SHP77 treated with DMSO at 0.1 percent for 48 hours (cell line): ENCODE results near the gene BNIP1.

Experiments used
- DNase-seq: peaks from one replicate; lab custom pipeline; 2025; lab: John Stamatoyannopoulos, UW

Gene BNIP1

DNA sequence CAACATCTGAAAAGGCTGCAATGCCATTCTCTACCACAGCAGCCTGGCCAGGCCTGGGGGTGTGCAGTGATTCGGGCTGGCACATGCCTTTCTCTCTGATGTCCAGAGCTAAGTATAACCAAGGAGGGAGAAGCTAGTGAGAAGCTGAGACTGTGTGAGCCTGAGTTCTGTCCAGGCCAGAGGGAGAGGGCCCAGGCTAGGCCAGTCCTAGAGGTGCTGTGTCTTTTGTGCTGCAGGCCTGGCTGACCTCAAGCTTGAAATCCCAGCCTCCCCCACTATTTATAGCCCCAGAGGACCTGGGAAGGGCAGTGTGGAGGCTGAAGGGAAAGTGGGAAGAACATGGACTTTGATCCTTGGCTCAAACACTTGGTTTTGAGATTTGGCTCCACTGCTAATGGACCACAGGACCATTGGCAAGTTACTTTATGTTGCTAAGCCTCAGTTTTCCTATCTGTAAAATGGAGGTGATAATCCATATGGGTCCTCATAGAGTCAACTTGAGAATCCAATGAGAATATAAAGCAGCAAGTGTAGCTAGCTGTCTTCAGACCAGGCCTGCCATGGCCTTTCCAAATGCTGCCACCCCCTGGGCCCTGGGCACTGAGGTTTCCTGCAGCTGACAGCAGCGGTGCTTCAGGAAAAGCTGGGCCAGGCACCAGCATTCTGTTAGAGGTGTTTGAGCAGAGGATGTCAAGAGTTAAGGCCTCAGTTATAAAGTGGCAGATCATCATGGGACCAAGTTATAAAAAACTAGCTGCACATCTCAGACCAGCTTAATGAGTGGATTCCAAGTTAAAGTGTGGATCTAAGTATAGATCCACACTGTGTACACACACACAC, 21.1 kb downstream of the BNIP1 start:
- no peak for DNase-seq

DNA sequence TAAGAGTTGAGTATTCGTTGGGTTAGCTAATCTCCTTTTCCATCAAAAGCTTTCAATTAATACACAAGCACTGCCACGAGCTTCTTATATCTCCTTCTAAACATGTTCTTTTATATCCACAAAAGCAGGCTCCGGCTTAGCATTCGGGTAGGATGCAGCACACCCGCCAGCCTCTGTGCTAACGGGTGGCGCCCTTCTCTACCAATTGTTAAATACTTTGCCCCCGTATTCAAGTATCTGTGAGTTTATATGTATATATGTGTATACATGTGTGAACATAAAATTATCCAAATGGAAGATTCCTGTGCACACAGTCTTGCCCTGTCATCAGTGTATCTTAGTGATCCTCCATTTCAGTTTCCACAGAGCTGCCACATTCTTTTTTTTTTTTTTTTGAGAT, 27.8 kb downstream of the BNIP1 start:
- no peak for DNase-seq

DNA sequence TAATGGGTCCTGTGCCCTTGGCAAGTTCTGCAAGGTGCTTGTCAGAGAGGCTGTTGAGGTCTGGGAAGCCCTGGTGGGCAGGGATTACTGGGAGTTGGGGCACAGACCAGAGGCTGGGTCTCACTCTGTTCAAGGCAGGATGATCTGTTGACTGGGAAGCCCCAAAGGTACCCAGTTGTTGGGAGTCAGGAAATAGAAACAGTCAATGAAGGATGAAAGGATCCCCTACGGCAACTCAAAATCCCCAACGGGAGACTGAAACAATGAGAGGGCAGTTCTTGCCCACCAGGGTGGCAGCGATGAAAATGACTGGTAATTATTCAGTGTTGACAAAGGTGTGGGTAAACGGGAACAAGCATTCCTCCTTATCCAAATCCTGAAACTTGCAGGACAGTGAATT, 31.2 kb downstream of the BNIP1 start:
- DNase-seq = no peak

DNA sequence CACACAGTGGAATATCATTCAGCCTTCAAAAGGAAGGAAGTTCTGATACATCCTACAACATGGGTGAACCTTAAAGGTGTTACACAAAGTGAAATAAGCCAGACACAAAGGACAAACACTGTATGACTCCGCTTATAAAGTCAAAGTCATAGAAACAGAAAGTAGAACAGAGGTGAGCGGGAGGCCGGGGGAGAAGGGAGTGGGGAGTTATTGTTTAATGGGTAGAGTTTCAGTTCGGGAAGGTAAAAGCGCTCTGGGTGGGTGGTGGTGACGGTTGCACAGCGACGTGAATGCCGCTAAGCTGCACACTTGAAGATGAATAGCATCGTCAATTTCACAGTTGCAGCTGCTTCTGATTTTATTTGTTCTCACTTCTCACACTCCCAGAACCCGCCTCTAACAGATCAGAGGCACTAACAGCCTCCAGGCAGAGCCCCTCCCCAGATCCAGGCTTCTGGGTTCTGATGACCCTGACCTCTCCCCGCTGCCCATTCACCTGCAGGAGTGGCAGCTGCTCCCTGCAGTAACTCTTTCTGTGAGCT, 34.1 kb downstream of the BNIP1 start:
- no peak for DNase-seq

DNA sequence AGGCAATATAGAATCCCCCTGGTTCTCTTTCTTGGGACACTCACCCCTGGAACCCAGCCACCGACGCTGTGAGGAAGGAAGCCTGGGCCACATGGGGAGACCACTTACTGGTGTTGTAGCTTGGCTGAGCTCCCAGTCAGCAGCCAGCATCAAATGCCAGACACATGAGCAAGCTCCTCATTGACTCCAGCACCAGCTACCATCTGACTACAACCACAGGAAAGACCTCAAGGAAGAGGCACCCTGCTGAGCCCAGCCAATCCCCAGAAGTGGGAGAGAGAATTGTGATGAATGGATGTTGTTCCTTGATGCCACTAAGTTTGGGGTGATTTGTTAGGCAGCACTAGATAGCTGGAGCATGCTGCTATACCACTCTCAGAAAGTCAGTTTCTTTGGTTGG, 36.0 kb downstream of the BNIP1 start:
- DNase-seq = no peak

DNA sequence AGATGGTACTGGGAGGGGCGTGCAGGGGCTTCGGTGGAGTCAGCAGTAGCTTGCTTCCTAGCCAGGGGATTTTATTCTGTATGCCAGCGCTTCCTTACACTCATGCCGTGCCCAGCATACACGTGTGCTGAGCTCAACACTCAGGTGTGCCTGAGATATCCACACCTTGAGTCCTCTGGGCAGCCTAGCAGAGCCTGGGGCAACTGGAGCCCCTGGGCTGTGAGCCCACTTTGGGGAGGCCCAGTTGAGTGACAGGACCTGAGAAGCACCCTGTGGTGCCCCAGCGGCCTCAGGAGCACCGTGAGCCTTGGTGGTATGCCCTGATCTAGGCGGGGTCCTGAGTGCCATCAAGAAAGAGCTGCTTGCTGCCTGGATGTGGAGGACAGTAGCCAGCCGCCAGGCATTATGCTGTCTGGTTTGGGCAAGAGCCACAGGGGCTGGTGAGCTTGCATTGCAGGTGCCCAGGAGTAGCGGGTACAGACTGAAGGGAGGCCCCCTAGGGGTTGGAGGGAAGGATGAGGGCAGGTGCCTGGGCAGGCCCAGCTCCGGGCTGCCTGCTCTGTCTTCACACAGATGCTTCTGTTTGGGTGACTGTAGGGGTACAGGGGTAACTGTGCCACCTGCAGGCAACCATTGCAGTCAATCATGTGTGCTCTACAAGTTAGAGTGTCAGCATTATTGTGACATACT, 42.9 kb downstream of the BNIP1 start:
- no peak for DNase-seq

DNA sequence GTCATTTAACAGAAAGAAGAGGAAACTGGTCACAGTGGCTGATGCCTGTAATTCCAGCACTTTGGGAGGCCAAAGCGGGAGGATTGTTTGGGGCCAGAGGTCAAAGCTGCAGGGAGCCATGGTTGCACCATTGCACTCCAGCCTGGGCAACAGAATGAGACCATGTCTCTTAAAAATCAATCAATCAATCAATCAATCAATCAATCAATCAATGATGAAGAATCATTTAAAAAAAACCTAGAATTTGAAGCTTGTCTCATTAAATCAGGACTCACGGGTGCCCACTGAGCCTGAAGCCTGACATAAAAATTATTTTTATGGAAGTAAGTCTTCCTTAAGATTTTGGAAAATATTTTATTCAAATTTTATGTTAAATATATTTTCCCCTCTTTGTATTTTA, 43.9 kb downstream of the BNIP1 start:
- DNase-seq = no peak

DNA sequence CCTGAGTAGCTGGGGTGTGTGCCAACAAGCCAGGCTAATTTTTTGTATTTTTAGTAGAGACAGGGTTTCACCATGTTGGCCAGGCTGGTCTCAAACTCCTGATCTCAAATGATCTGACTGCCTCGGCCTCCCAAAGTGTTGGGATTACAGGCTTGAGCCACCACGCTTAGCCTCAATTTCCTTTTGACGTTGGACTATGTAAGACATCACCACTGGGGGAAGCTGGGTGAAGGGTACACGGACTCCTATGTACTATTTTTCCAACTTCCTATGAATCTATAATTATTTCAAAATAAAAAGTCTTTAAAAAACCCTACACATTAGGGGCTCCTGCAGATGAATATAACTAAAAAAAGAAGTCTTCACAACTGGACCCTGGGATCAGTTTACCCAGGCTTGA, 46.7 kb downstream of the BNIP1 start:
- no peak for DNase-seq

DNA sequence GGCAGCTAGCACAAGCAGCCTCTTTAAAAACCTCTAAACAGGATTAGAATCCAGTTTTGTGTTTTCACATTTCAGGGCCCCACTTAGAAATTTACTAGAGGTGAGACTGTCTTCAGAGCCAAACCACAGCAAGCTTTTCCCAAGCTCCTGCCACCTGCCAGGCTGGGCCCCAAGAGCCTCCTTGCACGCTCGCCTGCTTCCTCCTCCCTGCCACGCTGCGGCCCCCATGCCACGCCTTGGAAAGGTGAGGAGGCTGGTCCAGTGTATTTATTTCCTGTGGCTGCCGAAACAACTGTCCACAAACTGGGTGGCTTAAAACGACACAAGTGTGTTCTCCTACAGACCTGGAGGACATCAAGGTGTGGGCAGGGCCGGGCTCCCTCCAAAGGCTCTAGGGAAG, 47.2 kb downstream of the BNIP1 start:
- no peak for DNase-seq

DNA sequence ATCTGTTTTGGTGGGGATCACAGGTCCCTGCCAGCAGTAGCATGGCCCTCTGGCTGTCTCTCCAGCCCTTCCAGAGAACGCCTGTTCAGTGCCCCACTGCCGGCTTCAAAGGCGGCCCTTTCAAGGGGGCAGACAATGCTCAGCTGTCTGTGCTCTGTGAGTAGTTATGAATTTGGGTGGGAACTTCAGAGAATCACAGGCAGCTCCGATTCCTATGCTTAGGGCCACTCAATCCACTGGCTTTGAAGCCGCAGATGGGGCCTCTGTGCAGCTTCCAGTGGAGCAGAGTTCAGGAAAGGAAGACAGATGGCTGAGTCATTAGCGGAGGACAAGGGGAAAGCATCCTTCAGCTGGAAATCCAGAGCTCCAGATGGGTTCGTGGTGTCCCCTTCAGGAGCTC, 48.2 kb downstream of the BNIP1 start:
- DNase-seq = no peak

DNA sequence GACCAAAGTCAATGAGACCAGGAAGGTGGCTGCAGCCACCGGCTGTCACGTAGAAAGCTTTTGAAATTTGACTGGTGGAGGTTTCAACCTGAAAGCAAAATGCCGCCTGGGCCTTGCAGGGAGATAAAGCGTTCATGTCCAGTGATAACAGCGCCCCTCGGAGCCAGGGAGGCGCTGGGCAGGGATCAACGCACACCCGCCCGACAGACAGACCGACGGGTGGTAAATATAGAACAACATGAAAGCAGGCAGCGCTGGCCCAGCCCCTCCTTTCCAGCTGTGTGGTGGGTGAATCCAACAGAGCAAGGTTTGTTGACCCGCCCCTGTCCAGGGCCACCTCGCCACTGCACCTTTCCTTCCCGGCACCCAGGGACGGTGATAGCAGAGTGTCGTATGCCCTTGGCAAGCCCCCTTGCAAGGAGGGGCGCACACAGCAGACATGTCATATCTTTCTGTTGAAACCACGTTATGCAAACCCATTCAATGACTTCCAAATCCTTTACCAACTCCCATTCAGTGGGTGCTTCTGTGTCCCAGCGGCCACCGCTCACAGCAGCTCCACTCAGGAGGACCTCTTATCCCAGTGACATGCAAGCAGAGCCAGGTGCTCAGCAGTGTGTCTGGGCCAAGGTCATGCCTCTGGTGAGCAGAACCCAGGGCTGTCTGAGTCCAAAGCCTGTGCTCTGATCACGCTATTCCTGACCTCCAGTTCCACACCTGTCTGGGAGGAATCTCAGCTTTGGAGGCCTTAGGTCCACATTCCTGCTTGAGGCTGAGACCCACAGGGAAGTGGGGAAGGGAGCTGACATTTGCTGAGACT, 52.0 kb downstream of the BNIP1 start:
- DNase-seq = no peak

DNA sequence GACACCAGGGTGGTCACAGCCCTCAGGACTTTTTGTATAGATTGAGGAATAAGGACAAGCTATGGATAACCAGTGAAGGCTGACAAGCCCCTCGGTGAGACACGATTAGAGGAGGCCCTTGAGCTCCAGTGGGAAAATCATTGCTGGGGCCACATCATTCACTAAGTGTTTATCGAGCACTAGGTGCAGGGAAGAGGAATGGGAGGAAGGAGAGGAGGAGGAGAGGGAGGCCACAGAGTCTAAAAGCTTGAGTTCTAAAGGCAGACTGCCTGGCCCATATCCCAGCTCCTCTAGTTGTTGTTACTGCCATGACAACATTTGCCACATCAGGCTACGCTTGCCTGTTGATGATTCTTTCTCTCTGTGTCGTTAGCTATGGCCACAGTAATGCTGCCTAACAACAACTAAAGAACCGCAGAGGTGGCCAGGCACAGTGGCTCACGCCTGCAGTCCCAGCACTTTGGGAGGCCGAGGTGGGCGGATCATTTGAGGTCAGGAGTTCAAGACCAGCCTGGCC, 53.1 kb downstream of the BNIP1 start:
- DNase-seq = no peak

DNA sequence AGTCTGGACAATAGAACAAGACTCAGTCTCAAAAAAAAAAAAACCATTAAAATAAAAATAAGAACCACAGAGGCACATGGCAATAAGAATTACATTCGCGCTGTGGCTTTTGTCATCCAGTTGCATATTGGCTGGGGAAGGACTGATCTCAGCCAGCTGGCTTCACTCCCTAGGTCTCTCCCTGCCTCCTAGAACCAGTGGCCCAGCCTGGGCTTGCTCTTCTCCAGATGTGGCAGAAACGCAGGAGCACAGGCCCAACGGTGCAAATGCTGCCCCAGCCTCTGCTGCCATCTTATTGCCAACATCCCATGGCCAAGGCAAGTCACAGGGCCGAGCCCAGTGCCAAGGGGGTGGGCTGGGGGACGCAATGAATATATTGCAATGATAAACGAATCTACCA, 53.7 kb downstream of the BNIP1 start:
- no peak for DNase-seq

DNA sequence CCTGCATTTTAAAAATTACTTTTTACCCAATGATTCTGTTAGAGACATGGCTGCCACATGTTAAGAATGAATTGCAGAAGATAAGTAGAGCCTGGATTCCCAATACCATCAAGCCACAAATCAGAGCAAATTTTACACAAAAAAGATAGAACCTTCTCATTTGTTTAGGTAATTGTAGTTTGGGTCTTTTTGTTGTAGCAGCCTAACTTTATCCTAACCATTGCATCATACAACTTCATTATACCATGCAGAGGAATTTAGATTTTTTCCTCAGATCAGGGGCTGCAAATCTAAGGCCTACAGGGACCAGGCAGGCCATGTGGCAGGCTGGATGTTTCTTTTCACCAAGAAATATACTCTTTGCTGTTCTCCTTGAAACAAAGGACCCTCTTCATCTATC, 56.0 kb downstream of the BNIP1 start:
- DNase-seq = no peak

DNA sequence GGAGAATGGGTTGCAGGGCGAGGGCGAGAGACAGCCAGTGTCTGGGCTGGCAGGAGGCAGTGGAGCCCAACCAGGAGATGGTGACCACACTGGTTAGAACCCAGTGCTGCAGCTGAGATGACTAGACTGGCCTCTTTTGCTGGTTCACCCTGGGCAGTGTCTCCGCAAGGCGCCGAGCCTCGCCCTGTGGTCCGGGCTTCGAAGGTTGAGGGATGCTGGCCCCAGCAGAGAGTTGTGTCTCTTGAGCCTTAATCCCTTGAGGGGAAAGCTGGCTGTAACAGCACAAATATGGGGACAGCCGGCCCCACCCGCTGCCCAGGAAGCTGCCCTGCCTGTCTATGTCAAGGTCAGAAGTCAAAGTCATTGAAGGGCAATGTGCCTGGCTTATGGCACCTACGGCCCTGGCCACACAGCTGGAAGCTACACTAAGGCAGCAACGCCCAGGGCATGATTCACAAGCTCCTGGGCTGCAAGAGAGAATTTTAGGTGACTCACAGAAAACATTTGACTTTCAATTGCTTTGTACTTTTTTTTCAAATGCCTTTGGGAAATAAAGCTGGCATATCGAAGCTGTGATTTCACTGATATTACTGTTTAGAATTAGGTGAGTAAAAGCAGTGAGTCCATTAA, 57.4 kb downstream of the BNIP1 start:
- DNase-seq = no peak

DNA sequence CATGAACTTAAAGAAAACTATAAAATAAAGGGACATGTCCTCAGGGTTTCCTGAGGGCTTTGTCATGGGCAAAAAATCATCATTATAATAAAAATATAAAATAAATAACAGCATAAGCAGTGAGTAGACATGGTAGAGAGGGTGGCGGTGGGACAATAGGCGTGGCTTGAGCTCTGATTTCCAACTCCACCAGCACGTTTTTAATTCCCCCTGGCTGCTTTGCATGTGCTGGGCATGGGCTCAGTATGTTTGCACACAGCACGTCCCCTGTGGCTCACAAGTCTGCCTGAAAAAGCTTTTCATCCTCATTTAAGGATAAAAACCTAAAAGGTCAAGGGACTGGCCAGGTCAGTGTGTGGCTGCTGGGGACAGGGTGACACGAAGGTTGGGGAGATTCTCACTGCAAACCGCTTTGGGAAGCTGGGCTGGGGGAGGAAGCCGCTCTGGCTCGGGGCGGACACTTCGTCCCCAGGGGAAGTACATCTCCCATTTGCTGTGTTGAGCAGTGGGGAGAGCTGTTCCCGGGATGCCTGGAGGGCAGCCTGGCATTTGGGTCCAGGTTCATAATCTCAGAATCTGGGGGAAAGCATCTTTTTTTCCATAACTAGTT, 58.0 kb downstream of the BNIP1 start:
- DNase-seq = no peak

DNA sequence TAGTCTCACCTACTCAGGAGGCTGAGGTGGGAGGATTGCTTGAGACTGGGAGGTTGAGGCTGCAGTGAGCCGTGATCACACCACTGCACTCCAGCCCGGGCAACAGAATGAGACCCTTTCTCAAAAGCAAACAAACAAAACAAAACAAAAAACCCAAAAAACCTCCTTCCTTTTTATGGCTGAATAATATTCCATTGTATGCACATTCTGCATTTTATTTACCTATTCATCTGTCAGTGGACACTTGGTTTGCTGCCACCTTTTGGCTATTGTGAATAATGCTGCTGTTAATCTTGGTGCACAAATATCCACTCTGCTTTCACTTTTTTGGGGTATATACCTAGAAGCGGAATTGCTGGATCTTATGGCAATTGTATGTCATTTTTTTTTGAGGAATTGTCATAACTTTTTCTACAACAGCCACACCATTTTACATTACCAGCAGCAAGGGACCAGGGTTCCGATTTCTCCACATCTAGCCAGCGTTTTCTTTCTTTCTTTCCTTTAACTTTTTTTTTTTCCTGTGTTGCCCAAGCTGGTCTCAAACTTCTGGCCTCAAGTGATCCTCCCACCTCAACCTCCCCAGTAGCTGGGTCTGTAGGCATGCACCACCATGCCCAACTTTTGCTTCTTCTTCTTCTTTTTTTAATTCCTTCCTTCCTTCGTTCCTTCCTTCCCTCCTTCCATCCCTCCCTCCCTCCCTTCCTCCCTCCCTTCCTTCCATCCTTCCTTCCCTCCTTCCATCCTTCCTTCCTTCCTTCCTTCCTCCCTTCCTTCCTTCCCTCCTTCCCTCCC, 60.1 kb downstream of the BNIP1 start:
- DNase-seq = no peak

DNA sequence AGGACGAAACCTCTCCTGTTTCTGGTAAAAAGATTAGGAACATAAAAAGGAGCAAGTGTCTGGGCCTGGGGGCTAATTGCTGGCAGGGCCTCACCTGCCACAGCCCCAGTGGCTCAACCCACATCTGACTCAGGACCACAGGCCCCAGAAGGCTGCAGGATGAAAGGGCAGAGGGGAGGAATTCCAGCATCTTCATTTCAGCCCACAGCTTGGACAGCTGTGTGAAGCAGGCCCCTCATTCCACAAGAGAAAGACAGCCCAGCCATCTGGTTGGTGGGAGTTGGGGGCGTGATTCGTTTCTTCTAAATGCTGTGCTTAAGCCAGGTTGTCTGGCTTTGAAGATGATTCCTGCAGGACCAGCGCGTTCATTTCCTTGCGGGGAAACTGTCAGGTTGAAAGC, 61.6 kb downstream of the BNIP1 start:
- DNase-seq = no peak

DNA sequence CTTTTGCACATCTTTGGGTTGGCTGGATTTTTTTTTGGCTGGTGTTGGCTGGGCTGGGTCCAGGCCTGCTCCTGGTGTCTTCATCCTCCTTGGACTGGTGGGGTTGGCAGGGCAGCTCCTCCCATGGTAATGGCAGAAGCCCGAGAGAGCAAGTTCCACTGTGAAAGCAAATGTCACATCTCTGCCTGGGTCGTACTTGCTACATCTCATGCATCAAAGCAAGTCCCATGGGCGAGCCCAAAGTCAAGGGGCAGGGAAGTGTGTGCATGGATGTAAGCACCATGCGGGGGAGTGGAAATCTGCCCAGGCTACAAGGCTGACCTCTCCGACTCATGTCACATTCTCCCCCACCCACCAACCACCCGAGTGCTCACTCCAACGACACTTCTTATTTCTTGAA, 64.0 kb downstream of the BNIP1 start:
- no peak for DNase-seq

DNA sequence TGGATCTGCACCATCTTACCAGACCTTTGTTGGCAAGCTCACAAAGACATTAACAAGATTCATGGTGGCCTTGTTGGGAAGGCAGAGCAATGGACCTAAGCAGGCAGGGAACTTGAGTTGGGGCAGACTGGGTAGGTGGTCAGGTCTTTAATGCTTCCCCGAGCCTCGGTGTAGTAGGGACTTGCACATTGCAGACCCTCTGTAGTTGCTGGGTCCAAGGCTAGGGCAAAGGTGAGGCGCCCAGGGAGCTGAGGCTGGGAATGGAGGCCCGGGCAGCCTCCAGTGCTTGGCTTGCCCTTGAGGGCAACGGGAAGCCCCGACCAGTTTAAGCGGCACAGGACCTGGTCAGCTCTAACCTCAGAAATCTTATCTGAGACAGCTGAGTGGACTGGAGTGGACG, 66.5 kb downstream of the BNIP1 start:
- DNase-seq = no peak

DNA sequence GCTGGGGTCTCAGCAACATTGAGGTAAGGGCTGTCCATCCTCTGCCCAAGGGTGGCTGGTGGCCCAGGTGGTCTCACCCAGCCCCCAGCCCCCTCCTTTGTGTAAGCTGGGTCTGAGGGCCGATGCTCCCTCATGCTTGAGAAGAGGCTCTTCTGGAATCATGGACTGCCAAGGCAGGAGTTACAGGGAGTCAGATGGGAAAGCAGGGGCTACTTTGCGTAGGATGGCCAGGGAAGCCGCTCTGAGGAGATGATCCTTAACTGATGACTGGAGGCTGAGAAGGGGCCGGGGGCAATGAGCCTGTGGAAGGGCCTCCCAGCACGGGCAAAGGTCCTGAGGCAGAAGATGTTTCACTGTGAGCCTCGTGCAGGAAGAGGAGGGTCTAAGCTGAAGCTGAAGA, 67.0 kb downstream of the BNIP1 start:
- no peak for DNase-seq
